ENCODE measurements around the gene FNDC5.

FNDC5 gene

GRCh38 chr1:32872192-32872460, 1.4 kb upstream of the FNDC5 start:
- ATAC-seq (ENCODE audit: low read depth) (no peak), DNase-seq (ENCODE audit: low spot score) (no peak)
- Histone ChIP-seq H3K27ac (ENCODE audit: poor library complexity, severe bottlenecking) (no peak overlapping the region), H3K9me3 (ENCODE audit: severe bottlenecking) (no peaks in the 10 kb centered on the region), H3K36me3 (ENCODE audit: low read depth) (no peaks in the 10 kb centered on the region), H3K4me1 (ENCODE audit: insufficient read depth, poor library complexity, severe bottlenecking) (no peaks in the 10 kb centered on the region), H3K4me3 (ENCODE audit: severe bottlenecking) (no peak overlapping the region), H3K27me3 (ENCODE audit: insufficient read depth, poor library complexity, severe bottlenecking) (peaks cover 19% of the 10 kb centered on the region)
- TF ChIP-seq CTCF (IDR thresholded peaks at IDR 0.05; ENCODE audit: poor library complexity, severe bottlenecking): no peak

- TF ChIP-seq CTCF (IDR thresholded peaks at IDR 0.05; ENCODE audit: poor library complexity, severe bottlenecking): no peak
- no peak for DNase-seq (ENCODE audit: low spot score)
- Histone ChIP-seq H3K4me1 (ENCODE audit: insufficient read depth, poor library complexity, severe bottlenecking) (no peaks in the 10 kb centered on the region), H3K9me3 (ENCODE audit: severe bottlenecking) (no peaks in the 10 kb centered on the region), H3K4me3 (ENCODE audit: severe bottlenecking) (no peak overlapping the region), H3K36me3 (ENCODE audit: low read depth) (no peaks in the 10 kb centered on the region), H3K27ac (ENCODE audit: poor library complexity, severe bottlenecking) (no peak overlapping the region), H3K27me3 (ENCODE audit: insufficient read depth, poor library complexity, severe bottlenecking) (peaks cover 19% of the 10 kb centered on the region)
- peak; percentile 37 for ATAC-seq (ENCODE audit: low read depth)
Observed at GRCh38 chr1:32871364-32872191, 866 bp upstream of the FNDC5 start.

- Histone ChIP-seq H3K27me3 (ENCODE audit: insufficient read depth, poor library complexity, severe bottlenecking) (peaks cover 19% of the 10 kb centered on the region), H3K27ac (ENCODE audit: poor library complexity, severe bottlenecking) (no peak overlapping the region), H3K9me3 (ENCODE audit: severe bottlenecking) (no peaks in the 10 kb centered on the region), H3K36me3 (ENCODE audit: low read depth) (no peaks in the 10 kb centered on the region), H3K4me1 (ENCODE audit: insufficient read depth, poor library complexity, severe bottlenecking) (no peaks in the 10 kb centered on the region), H3K4me3 (ENCODE audit: severe bottlenecking) (peak overlapping the region; percentile 29)
- no peak for ATAC-seq (ENCODE audit: low read depth)
- DNase-seq (ENCODE audit: low spot score): no peak
- TF ChIP-seq CTCF (IDR thresholded peaks at IDR 0.05; ENCODE audit: poor library complexity, severe bottlenecking): no peak
Observed at GRCh38 chr1:32869923-32870614, 643 bp downstream of the FNDC5 start.

GRCh38 chr1:32868806-32869455, 1.8 kb downstream of the FNDC5 start:
- DNase-seq (ENCODE audit: low spot score): no peak
- Histone ChIP-seq H3K27ac (ENCODE audit: poor library complexity, severe bottlenecking) (no peak overlapping the region), H3K4me3 (ENCODE audit: severe bottlenecking) (no peak overlapping the region), H3K36me3 (ENCODE audit: low read depth) (no peaks in the 10 kb centered on the region), H3K4me1 (ENCODE audit: insufficient read depth, poor library complexity, severe bottlenecking) (no peaks in the 10 kb centered on the region), H3K27me3 (ENCODE audit: insufficient read depth, poor library complexity, severe bottlenecking) (peaks cover 19% of the 10 kb centered on the region), H3K9me3 (ENCODE audit: severe bottlenecking) (no peaks in the 10 kb centered on the region)
- no peak for ATAC-seq (ENCODE audit: low read depth)
- no peak for TF ChIP-seq CTCF (IDR thresholded peaks at IDR 0.05; ENCODE audit: poor library complexity, severe bottlenecking)

Measured in RWPE2 (cell line).